GM19372 (cell line): ENCODE results near the gene GOLM1.
"Not testable (repeated sequence)": the region's sequence is repeated elsewhere in the genome, so short reads cannot be mapped to it uniquely, and the experiment has no call there.

Experiments used
- ATAC-seq: cut with Tn5 transposase; IDR thresholded peaks from one replicate; pipeline ENCODE4 v1.9.1; 2021; ENCODE audit warnings: mild to moderate bottlenecking, low read depth, moderate library complexity; ENCODE audit not compliant: unreplicated experiment

Gene GOLM1

DNA sequence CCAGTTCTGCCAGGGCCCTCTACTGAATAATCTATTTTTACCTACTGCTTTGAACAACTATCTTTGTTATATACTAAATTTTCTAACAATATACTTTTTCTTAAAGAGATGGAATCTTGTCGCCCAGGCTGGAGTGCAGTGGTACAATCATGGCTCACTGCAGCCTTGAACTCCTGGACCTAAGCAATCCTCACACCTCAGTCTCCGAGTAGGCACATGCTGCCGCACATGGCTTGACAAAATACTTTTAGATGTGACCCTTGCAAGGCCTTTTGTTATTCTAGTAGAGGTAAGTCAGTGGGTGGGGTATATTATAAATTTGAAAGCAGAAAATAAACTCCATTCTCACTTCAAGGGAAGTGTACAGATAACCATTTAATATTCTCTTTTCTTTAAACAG, 7.9 kb downstream of the GOLM1 start:
- ATAC-seq, result no peak

DNA sequence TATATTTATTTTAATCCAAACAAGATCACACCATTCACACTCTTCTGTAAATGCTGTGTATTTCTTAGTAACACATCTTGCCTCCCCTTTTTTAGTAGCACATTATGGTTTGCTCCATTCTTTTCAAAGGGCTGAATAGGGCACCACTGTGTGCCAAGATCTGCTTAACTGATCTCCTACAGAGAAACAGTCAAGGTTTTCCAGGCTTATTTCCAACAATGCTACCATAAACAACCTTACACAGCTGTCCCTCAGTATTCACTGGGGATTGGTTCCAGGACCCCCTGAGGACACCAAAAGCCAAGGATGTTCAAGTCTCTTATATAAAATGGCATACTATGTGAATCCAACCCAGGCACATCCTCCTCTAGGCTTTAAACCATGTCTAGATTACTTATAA, 16.5 kb downstream of the GOLM1 start:
- no peak for ATAC-seq

DNA sequence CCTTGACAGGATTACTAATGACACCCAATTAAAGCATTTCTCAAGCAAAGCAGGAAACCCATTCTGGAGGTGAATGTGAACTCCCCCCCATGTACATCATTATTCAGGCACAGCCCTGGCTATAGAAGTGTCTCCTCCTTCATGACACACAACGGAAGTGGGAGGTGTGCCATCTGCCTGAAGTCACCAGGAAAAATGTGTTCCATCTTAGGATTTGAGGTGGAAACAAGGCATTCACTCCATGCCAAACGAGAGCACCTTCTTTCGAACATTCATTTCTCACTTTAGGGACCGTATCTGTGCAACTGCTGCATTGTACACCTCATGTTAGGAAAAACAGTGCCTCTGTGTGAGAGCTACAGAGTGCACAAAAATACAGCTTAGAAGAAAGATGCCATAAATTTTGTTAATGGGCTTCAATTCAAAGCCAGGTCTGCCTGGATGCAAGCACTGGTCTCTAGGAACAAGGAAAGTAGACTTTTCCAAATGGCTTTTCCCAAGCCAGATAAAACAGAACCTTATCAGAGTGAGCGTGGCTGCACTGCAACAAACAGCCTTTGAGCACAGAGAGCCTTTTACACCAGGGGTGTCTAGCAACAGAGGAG, 19.4 kb downstream of the GOLM1 start:
- no peak for ATAC-seq

- no peak for ATAC-seq
Measured at GRCh38 chr9:86079421-86079831, 19.9 kb downstream of the GOLM1 start.

DNA sequence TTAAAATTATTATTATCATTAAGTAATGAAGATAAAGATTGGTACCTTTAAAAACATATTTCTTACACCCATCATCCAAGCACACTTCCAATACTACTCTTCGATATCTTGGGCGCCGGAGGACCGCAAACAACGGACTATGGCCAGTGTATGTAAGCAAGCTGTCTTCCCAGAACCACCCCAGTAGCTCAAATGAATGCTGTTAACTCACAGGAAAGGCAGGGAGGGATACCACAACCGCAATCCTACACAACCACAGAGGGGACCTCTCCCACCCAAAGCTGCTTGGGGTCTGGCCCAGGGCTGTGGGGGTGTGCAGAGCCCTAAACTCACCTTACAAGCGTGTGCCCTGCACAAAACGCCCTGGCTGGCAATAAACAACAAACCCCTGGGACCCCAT, 20.6 kb downstream of the GOLM1 start:
- no peak for ATAC-seq

- no peak for ATAC-seq
Measured at GRCh38 chr9:86077276-86077675, 22.1 kb downstream of the GOLM1 start.

DNA sequence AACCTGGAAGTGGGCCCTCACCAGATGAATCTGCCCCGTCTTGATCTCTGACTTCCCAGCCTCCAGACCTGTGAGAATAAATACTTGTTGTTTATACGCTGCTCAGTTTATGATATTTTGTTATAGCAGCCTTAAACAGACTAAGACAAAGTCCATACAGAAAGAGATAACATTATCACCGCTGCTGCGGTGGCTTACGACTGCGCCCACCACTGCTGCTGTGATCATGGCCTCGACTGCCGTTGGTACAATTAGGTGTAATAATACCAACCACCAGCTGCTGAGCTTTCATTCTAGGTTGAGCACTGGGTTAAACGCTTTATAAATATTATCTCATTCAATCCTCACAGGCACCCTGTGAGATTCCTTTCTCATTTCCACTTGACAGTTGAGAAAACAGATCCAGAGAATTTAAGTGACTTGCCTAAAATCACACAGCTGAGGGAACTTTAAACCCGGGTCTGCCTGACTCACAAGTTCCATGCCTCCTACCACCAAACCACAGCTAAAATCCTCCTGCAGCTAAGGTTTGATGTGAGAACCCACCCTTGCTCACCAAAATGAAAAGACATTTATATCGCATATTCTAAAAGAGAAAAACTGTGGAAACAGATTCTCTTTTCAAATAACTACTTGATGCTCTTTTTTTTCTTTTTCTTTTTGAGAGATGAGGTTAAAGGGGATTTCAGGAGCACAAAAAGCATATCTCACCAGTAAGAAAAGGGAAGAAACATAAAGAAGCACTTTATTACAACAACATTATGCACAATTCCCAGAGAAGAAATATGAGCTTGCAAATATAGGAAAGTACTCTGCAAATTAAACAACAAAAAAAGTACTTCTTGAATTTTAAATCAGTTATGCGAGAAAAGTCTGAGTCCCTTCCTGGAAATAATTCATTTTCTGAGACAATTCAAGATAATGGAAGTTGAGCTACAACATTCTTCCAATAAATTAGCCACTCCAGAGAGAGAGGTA, 23.9 kb downstream of the GOLM1 start:
- ATAC-seq, result no peak

DNA sequence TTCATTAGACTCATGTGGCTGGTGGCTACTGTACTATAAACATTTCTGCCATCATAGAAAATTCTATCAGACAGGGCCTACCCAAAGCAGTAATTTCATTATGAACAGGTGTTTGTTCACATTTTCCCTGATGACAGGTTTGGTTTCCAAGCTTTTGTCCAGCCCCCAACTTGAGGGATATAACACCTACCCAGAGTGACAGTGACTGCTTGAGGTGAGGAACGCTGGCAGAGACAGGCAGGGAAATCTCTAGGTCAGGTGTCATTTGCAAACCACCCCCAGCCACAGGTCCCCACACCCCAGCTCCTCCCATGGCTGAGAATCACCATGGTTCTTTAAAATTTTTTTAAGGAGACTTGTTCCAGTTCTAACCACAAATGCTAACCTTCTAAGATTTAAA, 25.5 kb downstream of the GOLM1 start:
- ATAC-seq, result no peak

DNA sequence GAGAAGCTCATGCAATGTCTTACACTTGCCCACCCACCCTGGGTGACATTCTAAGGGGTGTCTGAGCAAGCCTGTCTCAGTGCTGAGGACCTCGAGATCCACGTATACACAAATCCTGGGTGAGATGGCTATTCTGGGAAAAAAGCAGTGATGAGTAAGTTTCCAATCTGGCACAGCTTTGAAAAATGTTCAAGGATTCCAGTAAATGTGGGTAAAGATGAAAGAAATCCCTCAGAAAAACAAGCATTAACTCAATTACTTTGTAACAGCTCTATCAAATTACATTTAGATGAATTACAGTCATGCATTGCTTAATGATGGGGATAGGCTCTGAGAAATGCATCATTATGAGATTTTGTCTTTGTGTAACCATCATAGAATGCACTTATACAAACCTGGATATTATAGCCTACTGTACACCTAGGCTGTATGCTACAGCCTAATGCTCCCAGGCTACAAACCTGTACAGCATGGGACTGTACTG, 26.9 kb downstream of the GOLM1 start:
- no peak for ATAC-seq

DNA sequence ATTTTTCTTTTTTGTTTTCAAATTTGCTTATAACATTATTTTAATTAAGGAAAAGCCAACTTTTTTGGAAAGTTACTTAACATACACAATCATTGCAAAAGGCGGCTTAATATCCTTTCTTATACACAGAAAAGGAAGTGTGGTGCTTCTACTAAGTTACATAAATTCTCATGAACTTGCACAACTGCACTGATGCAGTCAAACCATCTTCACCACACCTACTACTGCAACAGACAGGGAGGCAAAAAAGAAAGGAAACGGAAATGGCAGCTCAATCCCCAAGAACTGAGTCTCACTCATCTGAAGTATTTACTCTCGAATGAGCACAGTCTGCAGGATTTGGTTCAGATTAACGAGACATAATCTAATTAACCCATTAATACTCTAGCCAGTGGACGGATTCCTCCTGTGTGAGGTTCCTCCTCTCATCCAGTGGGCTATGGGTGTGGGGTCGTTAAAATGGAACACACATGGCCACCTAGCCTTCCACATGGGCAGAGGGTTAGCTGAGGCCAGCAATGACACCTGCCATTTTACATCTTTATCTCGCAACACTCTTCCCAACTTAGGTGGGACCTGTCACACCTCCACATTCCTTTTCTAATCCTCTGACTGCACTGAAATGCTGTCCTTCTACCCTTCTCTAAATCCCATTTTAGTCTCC, 30.0 kb downstream of the GOLM1 start:
- ATAC-seq, result no peak

DNA sequence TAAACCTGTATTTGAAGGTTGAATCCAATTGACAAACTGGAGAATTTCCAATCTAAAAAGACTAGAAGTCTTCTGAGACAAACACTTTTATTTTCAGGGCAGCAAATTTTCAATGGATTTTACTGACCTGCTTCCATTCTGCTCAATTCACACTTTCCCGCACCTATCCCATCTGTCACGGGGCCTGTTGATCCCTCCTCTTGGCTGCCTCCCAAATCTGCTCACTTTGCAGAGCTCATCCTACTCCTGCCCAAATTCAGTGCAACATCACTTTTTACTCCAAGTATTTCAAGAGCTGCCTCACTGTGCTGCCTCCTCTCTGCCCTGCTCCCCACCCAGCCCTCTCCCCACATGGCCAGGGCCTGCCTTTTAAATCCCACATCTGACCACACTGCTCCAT, 35.1 kb downstream of the GOLM1 start:
- ATAC-seq, result no peak

DNA sequence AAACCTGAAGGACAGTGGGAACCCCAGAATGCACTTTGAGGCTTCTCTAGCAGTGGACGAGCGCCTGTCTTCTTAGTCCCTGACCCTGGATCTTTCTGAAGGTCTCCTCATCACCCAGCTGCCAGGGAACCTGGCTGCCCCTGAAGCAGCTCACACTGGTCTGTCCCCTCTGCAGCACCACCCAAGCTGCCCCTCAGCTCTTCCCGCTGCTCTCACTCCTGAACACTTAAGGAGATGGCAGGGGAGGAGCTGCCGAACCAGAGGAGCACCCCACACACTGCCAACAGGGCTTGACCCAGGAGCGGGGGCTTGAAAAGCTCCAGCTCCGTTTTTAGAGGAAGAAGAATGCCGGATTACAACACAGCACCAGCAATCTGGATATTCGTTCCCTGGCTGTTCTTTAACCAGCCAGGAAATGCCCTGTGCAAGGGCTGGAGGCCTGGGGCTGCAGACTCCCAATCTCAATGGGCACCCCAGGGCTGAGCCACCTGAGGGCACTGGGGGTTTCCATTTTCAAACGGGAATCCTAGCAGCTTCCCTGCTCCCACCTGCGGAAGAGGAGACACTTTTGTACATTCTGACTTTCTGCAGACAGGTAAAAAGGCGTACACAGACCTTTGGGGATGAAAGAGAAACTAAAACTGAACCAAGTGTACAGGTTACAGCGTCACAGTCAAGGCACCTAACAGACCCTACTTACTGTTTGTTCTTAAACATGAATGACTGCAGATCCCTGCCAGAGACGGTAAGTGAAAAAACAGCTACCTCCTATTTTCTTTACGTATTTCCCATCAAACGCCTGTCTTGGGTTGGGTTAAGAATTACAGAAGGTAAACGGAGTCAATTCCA, 36.3 kb downstream of the GOLM1 start:
- no peak for ATAC-seq

DNA sequence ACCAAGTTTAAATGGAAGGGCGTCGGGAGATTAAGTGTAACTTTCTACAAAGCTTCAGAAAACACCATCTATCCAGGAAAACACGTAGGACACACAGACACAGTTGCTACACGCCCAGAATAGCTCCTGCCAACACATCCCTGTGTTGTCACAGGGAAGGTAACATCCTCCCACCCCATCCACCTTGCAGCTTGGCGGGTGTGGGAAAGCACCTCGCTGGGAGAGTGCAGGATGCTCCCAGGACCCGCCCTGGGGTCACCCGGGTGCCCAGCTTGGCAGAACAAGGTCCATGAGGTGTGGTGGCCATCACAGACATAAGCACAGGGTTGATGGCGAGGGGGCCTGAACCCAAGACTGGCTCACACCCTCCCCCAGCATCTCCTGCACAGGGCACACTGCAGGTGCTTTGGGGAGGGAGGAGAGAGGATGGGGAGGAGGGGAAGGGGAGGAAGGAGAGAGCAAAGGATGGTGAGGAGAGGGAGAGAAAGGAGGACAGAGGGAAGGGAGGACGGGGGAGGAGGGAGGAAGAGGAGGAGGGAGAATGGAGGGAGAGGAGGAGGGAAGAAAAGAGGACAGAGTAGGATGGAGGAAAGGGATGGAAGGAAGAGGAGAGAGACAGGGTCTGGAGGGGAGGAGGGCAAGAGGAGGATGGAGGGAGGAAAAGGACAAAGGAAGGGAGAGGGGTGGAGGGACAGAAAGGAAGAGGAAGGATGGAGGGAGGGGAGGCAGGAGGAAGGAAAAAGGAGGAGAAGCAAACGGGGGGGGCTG, 37.2 kb downstream of the GOLM1 start:
- no peak for ATAC-seq

DNA sequence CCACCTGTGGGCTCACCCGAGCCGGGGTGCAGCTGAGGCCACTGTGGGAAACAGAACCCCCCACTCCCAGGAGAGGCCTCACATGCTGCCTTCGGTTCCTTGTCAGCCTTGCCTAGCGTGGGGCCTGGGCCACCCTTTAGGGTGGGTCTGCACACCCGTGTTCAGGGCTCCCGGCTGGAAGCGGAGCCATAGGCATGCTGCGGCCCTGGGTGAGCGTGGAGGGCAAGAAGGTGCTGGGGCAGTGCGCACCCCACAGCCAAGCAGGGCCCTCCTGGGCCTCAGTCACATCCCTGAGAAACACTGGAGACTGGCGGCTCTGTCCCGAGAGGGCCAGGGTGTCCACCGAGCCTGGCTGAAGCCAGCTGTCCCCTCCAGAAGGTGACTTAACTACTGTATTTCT, 41.9 kb downstream of the GOLM1 start:
- no peak for ATAC-seq

DNA sequence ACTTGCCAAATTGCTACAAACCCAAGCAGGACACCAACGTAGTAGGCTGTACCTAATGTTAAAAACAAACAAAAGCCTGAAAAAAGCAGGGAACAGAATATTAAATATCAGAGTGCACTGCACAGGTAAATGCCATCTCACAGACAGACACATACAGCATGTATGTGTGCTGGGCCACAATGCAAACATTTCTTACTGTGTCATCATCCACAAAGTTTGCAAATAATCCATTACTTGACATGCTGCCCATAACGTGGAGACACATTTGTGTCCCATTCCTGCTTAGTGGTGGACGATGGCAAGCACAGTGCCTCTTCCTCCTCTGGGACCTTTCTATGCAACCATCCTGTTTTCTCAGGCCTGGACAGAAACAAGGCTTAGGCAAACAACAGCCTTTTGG, 44.7 kb downstream of the GOLM1 start:
- no peak for ATAC-seq

- ATAC-seq, result no peak
Measured at GRCh38 chr9:86052556-86053468, 46.5 kb downstream of the GOLM1 start.

DNA sequence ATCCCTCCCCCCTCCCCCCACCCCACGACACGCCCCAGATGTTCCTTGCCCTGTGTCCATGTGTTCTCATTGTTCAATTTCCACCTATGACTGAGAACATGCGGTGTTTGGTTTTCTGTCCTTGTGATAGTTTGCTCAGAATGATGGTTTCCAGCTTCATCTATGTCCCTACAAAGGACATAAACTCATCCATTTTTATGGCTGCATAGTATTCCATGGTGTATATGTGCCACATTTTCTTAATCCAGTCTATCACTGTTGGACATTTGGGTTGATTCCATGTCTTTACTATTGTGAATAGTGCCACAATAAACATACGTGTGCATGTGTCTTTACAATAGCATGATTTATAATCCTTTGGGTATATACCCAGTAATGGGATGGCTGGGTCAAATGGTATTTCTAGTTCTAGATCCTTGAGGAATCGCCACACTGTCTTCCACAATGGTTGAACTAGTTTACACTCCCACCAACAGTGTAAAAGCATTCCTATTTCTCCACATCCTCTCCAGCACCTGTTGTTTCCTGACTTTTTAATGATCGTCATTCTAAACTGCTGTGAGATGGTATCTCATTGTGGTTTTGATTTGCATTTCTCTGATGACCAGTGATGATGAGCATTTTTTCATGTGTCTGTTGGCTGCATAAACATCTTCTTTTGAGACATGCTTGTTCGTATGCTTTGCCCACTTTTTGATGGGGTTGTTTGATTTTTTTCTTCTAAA, 51.2 kb downstream of the GOLM1 start:
- not testable (repeated sequence) for ATAC-seq

GRCh38 chr9:86047361-86047760, 52.0 kb downstream of the GOLM1 start:
- ATAC-seq, result no peak
